PC-3 (cell line): ENCODE results near the gene TNPO1. TPM values are rescaled to one million over a fixed set of nuclear protein-coding genes. Genes with fewer than 3 reads are reported as not detected.
A peak's percentile ranks its signal among the peaks of the same experiment; 100 is the strongest.

Experiments
- ATAC-seq: fragments of 200-7000 bp; cut with Tn5 transposase; 2 replicates; pipeline ENCODE4 v1.9.1; 2020; ENCODE audit warnings: mild to moderate bottlenecking, moderate library complexity
- BruUV-seq: library from RNA; stranded (reverse); fragments of 400-500 nt; replicated peaks from 2 replicates; lab custom pipeline; 2021; lab: Mats Ljungman, UMichigan
- CTCF ChIA-PET: fragments of 300-600 bp; sonication (Branson Sonifier 250); formaldehyde crosslinking; loops from one replicate; lab custom pipeline; 2022; ENCODE audit warnings: antibody characterized with exemption; lab: Charles Lee
- POLR2A ChIA-PET: fragments of 300-600 bp; sonication (Branson Sonifier 250); formaldehyde crosslinking; loops from one replicate; lab custom pipeline; 2022; ENCODE audit warnings: antibody characterized with exemption; ENCODE audit not compliant: unreplicated experiment; lab: Charles Lee
- DNase-seq: peaks from one replicate; pipeline ENCODE4 v3.0.0-alpha.2; 2015
- H2AFZ ChIP-seq: fragments of 300-600 bp; sonication (generic); 2 replicates; pipeline ENCODE4 v1.6.0; 2016; ENCODE audit warnings: antibody characterized with exemption, low read length
- H3F3A ChIP-seq: fragments of 300-600 bp; sonication (generic); one replicate; pipeline ENCODE4 v1.6.0; 2017; ENCODE audit warnings: antibody characterized with exemption, low read length, control low read depth, mild to moderate bottlenecking; ENCODE audit not compliant: unreplicated experiment
- H3K27ac ChIP-seq: fragments of 300-600 bp; sonication (generic); 2 replicates; pipeline ENCODE4 v1.5.1; 2016; ENCODE audit warnings: mild to moderate bottlenecking, low read length
- H3K27me3 ChIP-seq: fragments of 300-600 bp; sonication (generic); 2 replicates; pipeline ENCODE4 v1.6.1; 2016; ENCODE audit warnings: low read length, mixed read lengths
- H3K36me3 ChIP-seq: fragments of 300-600 bp; sonication (generic); 2 replicates; pipeline ENCODE4 v1.6.1; 2016; ENCODE audit warnings: low read depth, mixed run types, low read length, mixed read lengths
- H3K4me1 ChIP-seq: fragments of 300-600 bp; sonication (generic); 2 replicates; pipeline ENCODE4 v1.5.1; 2016; ENCODE audit warnings: low read length; ENCODE audit not compliant: insufficient read depth
- H3K4me2 ChIP-seq: fragments of 300-600 bp; sonication (generic); 2 replicates; pipeline ENCODE4 v1.6.0; 2016; ENCODE audit warnings: low read length
- H3K4me3 ChIP-seq: fragments of 300-600 bp; sonication (generic); 2 replicates; pipeline ENCODE4 v1.5.1; 2016; ENCODE audit warnings: mild to moderate bottlenecking, low read length, mixed read lengths
- H3K79me2 ChIP-seq: fragments of 300-600 bp; sonication (generic); 2 replicates; pipeline ENCODE4 v1.6.1; 2017; ENCODE audit warnings: low read length, mixed read lengths
- H3K9ac ChIP-seq: fragments of 300-600 bp; sonication (generic); 2 replicates; pipeline ENCODE4 v1.6.0; 2016; ENCODE audit warnings: mild to moderate bottlenecking, low read length
- H3K9me2 ChIP-seq: fragments of 300-600 bp; sonication (generic); replicated peaks from 2 replicates; pipeline ENCODE4 v1.6.1; 2016; ENCODE audit warnings: mixed run types, low read length, mixed read lengths
- H3K9me3 ChIP-seq: fragments of 300-600 bp; sonication (generic); 2 replicates; pipeline ENCODE4 v1.6.1; 2016; ENCODE audit warnings: low read length, mixed read lengths
- H4K20me1 ChIP-seq: fragments of 300-600 bp; sonication (generic); 2 replicates; pipeline ENCODE4 v1.6.1; 2016; ENCODE audit warnings: low read length, mixed read lengths
- CTCF ChIP-seq: fragments of 300-600 bp; sonication (generic); conservative IDR thresholded peaks from 2 replicates; pipeline ENCODE4 v1.5.1; 2017; ENCODE audit warnings: antibody characterized with exemption, low read depth, mild to moderate bottlenecking, low read length
- EZH2 ChIP-seq: fragments of 300-600 bp; sonication (generic); IDR thresholded peaks from one replicate; pipeline ENCODE4 v1.6.1; 2017; ENCODE audit warnings: antibody characterized with exemption, mild to moderate bottlenecking, low read length; ENCODE audit not compliant: unreplicated experiment
- EZH2phosphoT487 ChIP-seq: fragments of 300-600 bp; sonication (generic); IDR thresholded peaks from 2 replicates; pipeline ENCODE4 v1.6.1; 2018; ENCODE audit warnings: mild to moderate bottlenecking, antibody characterized with exemption, low read length, borderline replicate concordance
- intact Hi-C: fragments of 100-400 bp; cut with micrococcal nuclease; formaldehyde crosslinking; loops from 2 replicates; pipeline ENCODE4 v1.9.0; 2023
- total RNA-seq: library from RNA; depleted of rRNA; stranded (reverse); fragments of >200 nt; gene quantifications from 2 replicates; pipeline ENCODE4 v1.2.3, GENCODE V29; 2014

TNPO1 gene
- total RNA-seq, 1 experiment from 2014 or later, result 187 TPM

GRCh38 chr5:72829707-72830106, 13.2 kb downstream of the TNPO1 start:
- Histone ChIP-seq H3K4me1 (no peaks in the 10 kb centered on the region), H3K79me2 (peaks cover 97% of the 10 kb centered on the region), H3K9me2 (no peaks in the 10 kb centered on the region), H3F3A (no peaks in the 10 kb centered on the region), H3K27ac (no peak overlapping the region), H3K9ac (no peak overlapping the region), H3K27me3 (no peaks in the 10 kb centered on the region), H3K9me3 (no peaks in the 10 kb centered on the region), H3K4me3 (no peak overlapping the region), H3K4me2 (no peak overlapping the region), H2AFZ (no peak overlapping the region), H3K36me3 (no peaks in the 10 kb centered on the region), H4K20me1 (no peaks in the 10 kb centered on the region)
- CTCF ChIA-PET, result no interaction called here
- TF ChIP-seq EZH2phosphoT487 (no peak), CTCF (no peak), EZH2 (no peak)
- POLR2A ChIA-PET, result no interaction called here
- intact Hi-C loops, result no loop called here
- ATAC-seq (peak; percentile 53), DNase-seq (no peak)
- BruUV-seq, result no TSS peak

GRCh38 chr5:72830362-72830761, 13.9 kb downstream of the TNPO1 start:
- TF ChIP-seq CTCF, result no peak
- no peak for TF ChIP-seq EZH2phosphoT487
- TF ChIP-seq EZH2, result no peak
- Histone ChIP-seq H3K4me1 (no peaks in the 10 kb centered on the region), H3K79me2 (peaks cover 97% of the 10 kb centered on the region), H3K9me3 (no peaks in the 10 kb centered on the region), H4K20me1 (no peaks in the 10 kb centered on the region), H3K4me3 (no peak overlapping the region), H3K4me2 (no peak overlapping the region), H3K9me2 (no peaks in the 10 kb centered on the region), H2AFZ (no peak overlapping the region), H3F3A (no peaks in the 10 kb centered on the region), H3K36me3 (no peaks in the 10 kb centered on the region), H3K27ac (no peak overlapping the region), H3K27me3 (no peaks in the 10 kb centered on the region), H3K9ac (no peak overlapping the region)
- ATAC-seq, result no peak
- intact Hi-C loops, result no loop called here
- ChIA-PET POLR2A (no interaction called here), CTCF (no interaction called here)
- BruUV-seq, result no TSS peak
- no peak for DNase-seq

- Histone ChIP-seq H3K27ac (no peak overlapping the region), H3K4me1 (no peaks in the 10 kb centered on the region), H3K4me3 (no peak overlapping the region), H3F3A (no peaks in the 10 kb centered on the region), H3K9ac (no peak overlapping the region), H4K20me1 (no peaks in the 10 kb centered on the region), H3K27me3 (no peaks in the 10 kb centered on the region), H3K36me3 (no peaks in the 10 kb centered on the region), H3K79me2 (peaks cover 98% of the 10 kb centered on the region), H2AFZ (no peak overlapping the region), H3K9me3 (no peaks in the 10 kb centered on the region), H3K4me2 (no peak overlapping the region), H3K9me2 (no peaks in the 10 kb centered on the region)
- CTCF ChIA-PET, result no interaction called here
- no peak for DNase-seq
- TF ChIP-seq EZH2, result no peak
- no peak for TF ChIP-seq EZH2phosphoT487
- TF ChIP-seq CTCF, result no peak
- no TSS peak for BruUV-seq
- intact Hi-C loops, result no loop called here
- POLR2A ChIA-PET, result no interaction called here
- ATAC-seq, result no peak
Measured at GRCh38 chr5:72831685-72832084, 15.2 kb downstream of the TNPO1 start.
